ENCODE measurements around the gene ANKRD50. TPM values are rescaled to one million over a fixed set of nuclear protein-coding genes. Genes with fewer than 3 reads are reported as not detected.

Gene ANKRD50
- total and polyA plus RNA-seq, 12 donors, result 1.4 to 23.9 (median 9.5) TPM

GRCh38 chr4:124637321-124637720 is 75.2 kb downstream of the ANKRD50 start:
- Histone ChIP-seq H3K4me3 (no peak overlapping the region), H3K27me3 (no peaks in the 10 kb centered on the region), H3K9me3 (replicated peaks in 1 of 3) (no peaks in the 10 kb centered on the region), H3K27ac (no peak overlapping the region), H3K36me3 (replicated peaks in 1 of 2) (no peaks in the 10 kb centered on the region), H3K4me1 (replicated peaks in 1 of 2) (no peaks in the 10 kb centered on the region)
- no peak for DNase-seq
- TF ChIP-seq POLR2A (IDR thresholded peaks at IDR 0.05) (no peak), CTCF (IDR thresholded peaks at IDR 0.05) (no peak)
- intact Hi-C loops (cut with DNase I), result no loop called here
- WGBS, 4 donors, result 94 to 98% (median 96%) methylated on average over 2 of the region's 2 CpGs

GRCh38 chr4:124636788-124637187 is 75.7 kb downstream of the ANKRD50 start:
- TF ChIP-seq POLR2A (IDR thresholded peaks at IDR 0.05) (no peak), CTCF (IDR thresholded peaks at IDR 0.05) (no peak)
- intact Hi-C loops (cut with DNase I), result no loop called here
- 95 to 100% (median 96%) methylated on average over 1 of the region's 1 CpG for WGBS, 4 donors

GRCh38 chr4:124635331-124635730 is 77.2 kb downstream of the ANKRD50 start:
- H3K27me3 ChIP-seq, result no peaks in the 10 kb centered on the region
- 85 to 91% (median 88%) methylated on average over 4 of the region's 4 CpGs for WGBS, 4 donors
- H3K36me3 ChIP-seq (replicated peaks in 1 of 2), result no peaks in the 10 kb centered on the region
- no peak overlapping the region for H3K4me3 ChIP-seq
- H3K27ac ChIP-seq, result no peak overlapping the region
- DNase-seq, result no peak
- no peak for TF ChIP-seq POLR2A (IDR thresholded peaks at IDR 0.05)
- TF ChIP-seq CTCF (IDR thresholded peaks at IDR 0.05), result no peak
- H3K9me3 ChIP-seq (replicated peaks in 1 of 3), result no peaks in the 10 kb centered on the region
- H3K4me1 ChIP-seq (replicated peaks in 1 of 2), result peaks cover 0 to 4% of the 10 kb centered on the region in 2 donors
- intact Hi-C loops (cut with DNase I), result no loop called here

More at GRCh38 chr4:124636788-124637187, 75.7 kb downstream of the ANKRD50 start:
- H3K27me3 ChIP-seq, result no peaks in the 10 kb centered on the region
- H3K9me3 ChIP-seq (replicated peaks in 1 of 3), result no peaks in the 10 kb centered on the region
- no peak for DNase-seq
- peaks cover 0 to 4% of the 10 kb centered on the region in 2 donors for H3K4me1 ChIP-seq (replicated peaks in 1 of 2)
- H3K27ac ChIP-seq, result no peak overlapping the region
- H3K4me3 ChIP-seq, result no peak overlapping the region
- H3K36me3 ChIP-seq (replicated peaks in 1 of 2), result no peaks in the 10 kb centered on the region

GRCh38 chr4:124633285-124633941 is 79.1 kb downstream of the ANKRD50 start:
- Histone ChIP-seq H3K27ac (no peak overlapping the region), H3K36me3 (replicated peaks in 1 of 2) (no peaks in the 10 kb centered on the region), H3K4me3 (no peak overlapping the region), H3K4me1 (replicated peaks in 1 of 2) (peaks cover 0 to 4% of the 10 kb centered on the region in 2 donors), H3K27me3 (no peaks in the 10 kb centered on the region), H3K9me3 (replicated peaks in 1 of 3) (no peaks in the 10 kb centered on the region)
- WGBS, 4 donors, result 84 to 96% (median 93%) methylated on average over 3 of the region's 3 CpGs
- intact Hi-C loops (cut with DNase I), result no loop called here
- DNase-seq, result no peak
- TF ChIP-seq POLR2A (IDR thresholded peaks at IDR 0.05), result no peak
- TF ChIP-seq CTCF (IDR thresholded peaks at IDR 0.05), result no peak
